Thyroid gland (tissue), 4 donors: ENCODE measurements around the gene RREB1. TPM values are rescaled to one million over a fixed set of nuclear protein-coding genes. Genes with fewer than 3 reads are reported as not detected.
"Not testable (repeated sequence)": the region's sequence is repeated elsewhere in the genome, so short reads cannot be mapped to it uniquely, and the experiment has no call there.

Source experiments
- DNase-seq, 2 donors: peaks; one replicate each; pipeline ENCODE4 v3.0.0-alpha.2; 2019
- H3K27ac ChIP-seq, 3 donors: fragments of 200-600 bp; sonication (generic); 1 replicate in 2 of 3; 2 replicates in 1 of 3; pipeline ENCODE4 v1.5.1; 2016 to 2019; ENCODE audit warnings: mild to moderate bottlenecking in 1 of 3, moderate library complexity in 1 of 3
- H3K27me3 ChIP-seq: fragments of 200-600 bp; sonication (generic); one replicate; pipeline ENCODE4 v1.5.1; 2019
- H3K36me3 ChIP-seq, 2 donors: fragments of 200-600 bp; sonication (generic); one replicate each; pipeline ENCODE4 v1.5.1; 2016 to 2019
- H3K4me1 ChIP-seq, 2 donors: fragments of 200-600 bp; sonication (generic); one replicate each; pipeline ENCODE4 v1.5.1; 2017 to 2019
- H3K4me3 ChIP-seq, 3 donors: fragments of 200-600 bp; sonication (generic); replicated peaks in 1 of 3; 1 replicate in 2 of 3; 2 replicates in 1 of 3; pipeline ENCODE4 v1.5.1; 2016; ENCODE audit warnings: mild to moderate bottlenecking in 1 of 3
- H3K9me3 ChIP-seq: fragments of 200-600 bp; sonication (generic); one replicate; pipeline ENCODE4 v1.5.1; 2017
- CTCF ChIP-seq, 6 experiments: fragments of 200-600 bp in 3 of 6; fragments of 450-650 bp in 3 of 6; sonication (generic) in 3 of 6; IDR thresholded peaks; one replicate each; pipeline ENCODE4 v1.5.1; 2016 to 2019; ENCODE audit warnings: antibody characterized with exemption in 6 of 6, mild to moderate bottlenecking in 2 of 6, inconsistent platforms in 1 of 6, moderate library complexity in 1 of 6
- POLR2A ChIP-seq, 2 donors: fragments of 450-650 bp; IDR thresholded peaks; one replicate each; pipeline ENCODE4 v1.6.1; 2017; ENCODE audit warnings: antibody characterized with exemption in 2 of 2, mild to moderate bottlenecking in 2 of 2, moderate library complexity in 1 of 2
- WGBS, 2 donors: methylation state at CpG; one replicate each; pipeline ENCODE4 v1.1.5; 2017; 5-methylcytosine and 5-hydroxymethylcytosine counted together
- intact Hi-C: fragments of 100-400 bp; cut with DNase I; formaldehyde crosslinking; loops from one replicate; pipeline ENCODE4 v1.15.1; 2023
- total RNA-seq, 4 donors: library from RNA; depleted of rRNA; stranded (reverse); fragments of >200 nt; gene quantifications; one replicate each; pipeline ENCODE4 v1.2.3, GENCODE V29; 2016

The RREB1 gene
- total RNA-seq, 4 donors from 2014 or later: 48.0 to 91.3 (median 57.1) TPM

GRCh38 chr6:7156643-7157278, 49.0 kb downstream of the RREB1 start:
- Histone ChIP-seq H3K4me1 (peaks cover 74 to 83% of the 10 kb centered on the region in 2 donors), H3K27ac (peak overlapping the region; percentile 86 to 92 (median 90)), H3K36me3 (no peaks in the 10 kb centered on the region), H3K27me3 (no peaks in the 10 kb centered on the region), H3K4me3 (no peak overlapping the region), H3K9me3 (no peaks in the 10 kb centered on the region)
- TF ChIP-seq CTCF (IDR thresholded peaks at IDR 0.05) (no peak), POLR2A (IDR thresholded peaks at IDR 0.05) (peak in 1 of 2 donors; percentile 60)
- intact Hi-C loops: no loop called here
- 43 to 45% methylated on average over 11 of the region's 11 CpGs for WGBS, 2 donors
- DNase-seq: peak; percentile 83 to 89

- intact Hi-C loops: not testable (repeated sequence)
- Histone ChIP-seq H3K27ac (peak overlapping the region; percentile 86 to 92 (median 90)), H3K4me1 (peaks cover 71 to 83% of the 10 kb centered on the region in 2 donors)
Measured at GRCh38 chr6:7157307-7157706, 49.5 kb downstream of the RREB1 start.

GRCh38 chr6:7157752-7158616, 50.2 kb downstream of the RREB1 start:
- 66 to 67% methylated on average over 6 of the region's 6 CpGs for WGBS, 2 donors
- Histone ChIP-seq H3K27me3 (no peaks in the 10 kb centered on the region), H3K27ac (peak overlapping the region; percentile 86 to 92 (median 90)), H3K4me3 (no peak overlapping the region), H3K4me1 (peaks cover 71 to 83% of the 10 kb centered on the region in 2 donors), H3K36me3 (no peaks in the 10 kb centered on the region), H3K9me3 (no peaks in the 10 kb centered on the region)
- DNase-seq: peak; percentile 53 to 60
- TF ChIP-seq POLR2A (IDR thresholded peaks at IDR 0.05): no peak
- TF ChIP-seq CTCF (IDR thresholded peaks at IDR 0.05): peak in 3 of 6 experiments; percentile 13 to 41 (median 25)
- intact Hi-C loops: no loop called here

More at GRCh38 chr6:7157307-7157706, 49.5 kb downstream of the RREB1 start:
- not testable (repeated sequence) for DNase-seq, H3K4me3 ChIP-seq, H3K36me3 ChIP-seq, H3K27me3 ChIP-seq, H3K9me3 ChIP-seq
- 89 to 91% methylated on average over 7 of the region's 7 CpGs for WGBS, 2 donors

GRCh38 chr6:7159790-7160525, 52.2 kb downstream of the RREB1 start:
- WGBS, 2 donors: 92 to 96% methylated on average over 4 of the region's 4 CpGs
- intact Hi-C loops: no loop called here
- TF ChIP-seq POLR2A (IDR thresholded peaks at IDR 0.05) (no peak), CTCF (IDR thresholded peaks at IDR 0.05) (no peak)
- no peaks in the 10 kb centered on the region for H3K27me3 ChIP-seq
- H3K27ac ChIP-seq: peak overlapping the region; percentile 2 to 86 (median 35)
- no peak for DNase-seq
- no peaks in the 10 kb centered on the region for H3K9me3 ChIP-seq
- H3K4me3 ChIP-seq: no peak overlapping the region
- peaks cover 74 to 83% of the 10 kb centered on the region in 2 donors for H3K4me1 ChIP-seq
- H3K36me3 ChIP-seq: no peaks in the 10 kb centered on the region

- no peaks in the 10 kb centered on the region for H3K36me3 ChIP-seq
- H3K27ac ChIP-seq: peak overlapping the region in 2 of 3 donors; percentile 77 to 98
- H3K4me1 ChIP-seq: peaks cover 74 to 83% of the 10 kb centered on the region in 2 donors
- no peak for DNase-seq
- no peaks in the 10 kb centered on the region for H3K9me3 ChIP-seq
- no peaks in the 10 kb centered on the region for H3K27me3 ChIP-seq
- no peak for TF ChIP-seq CTCF (IDR thresholded peaks at IDR 0.05)
- no peak for TF ChIP-seq POLR2A (IDR thresholded peaks at IDR 0.05)
- H3K4me3 ChIP-seq: no peak overlapping the region
- intact Hi-C loops: no loop called here
Measured at GRCh38 chr6:7161253-7161623, 53.5 kb downstream of the RREB1 start.
